Peyer's patch (tissue), 4 donors: ENCODE data around the gene FGFRL1. TPM values are rescaled to one million over a fixed set of nuclear protein-coding genes. Genes with fewer than 3 reads are reported as not detected.

Experiments used
- DNase-seq, 3 donors: peaks; one replicate each; pipeline ENCODE4 v3.0.0-alpha.2; 2017 to 2019
- H3K27ac ChIP-seq, 4 donors: fragments of 200-600 bp; sonication (generic); one replicate each; pipeline ENCODE4 v1.5.1; 2016 to 2019
- H3K27me3 ChIP-seq, 2 donors: fragments of 200-600 bp; sonication (generic); one replicate each; pipeline ENCODE4 v1.5.1; 2019
- H3K36me3 ChIP-seq, 3 donors: fragments of 200-600 bp; sonication (generic); one replicate each; pipeline ENCODE4 v1.5.1; 2016 to 2019
- H3K4me1 ChIP-seq, 4 donors: fragments of 200-600 bp; sonication (generic); one replicate each; pipeline ENCODE4 v1.5.1; 2016 to 2019
- H3K4me3 ChIP-seq, 4 donors: fragments of 200-600 bp; sonication (generic); 1 replicate in 3 of 4; 2 replicates in 1 of 4; pipeline ENCODE4 v1.5.1; 2016 to 2019; ENCODE audit warnings: mild to moderate bottlenecking in 1 of 4
- H3K9me3 ChIP-seq, 4 donors: fragments of 200-600 bp; sonication (generic); one replicate each; pipeline ENCODE4 v1.5.1; 2016 to 2019; ENCODE audit warnings: mild to moderate bottlenecking in 1 of 4
- POLR2A ChIP-seq, 2 donors: fragments of 450-650 bp; IDR thresholded peaks; one replicate each; pipeline ENCODE4 v1.5.1; 2017; ENCODE audit warnings: antibody characterized with exemption in 2 of 2, mild to moderate bottlenecking in 2 of 2, moderate library complexity in 2 of 2
- total RNA-seq, 4 donors: library from RNA; depleted of rRNA; stranded (reverse); fragments of >200 nt; gene quantifications; one replicate each; pipeline ENCODE4 v1.1.0, GENCODE V29; 2016
- TF ChIP-seq, protein P1 (sequence below), 6 experiments: fragments of 450-650 bp in 4 of 6; fragments of 200-600 bp in 2 of 6; sonication (generic) in 1 of 6; IDR thresholded peaks; one replicate each; pipeline ENCODE4 v1.5.1; 2017 to 2019; ENCODE audit warnings: antibody characterized with exemption in 6 of 6, mild to moderate bottlenecking in 3 of 6, moderate library complexity in 1 of 6

Gene FGFRL1
- total RNA-seq, 4 donors from 2014 or later = 10.3 to 29.7 (median 26.8) TPM

DNA sequence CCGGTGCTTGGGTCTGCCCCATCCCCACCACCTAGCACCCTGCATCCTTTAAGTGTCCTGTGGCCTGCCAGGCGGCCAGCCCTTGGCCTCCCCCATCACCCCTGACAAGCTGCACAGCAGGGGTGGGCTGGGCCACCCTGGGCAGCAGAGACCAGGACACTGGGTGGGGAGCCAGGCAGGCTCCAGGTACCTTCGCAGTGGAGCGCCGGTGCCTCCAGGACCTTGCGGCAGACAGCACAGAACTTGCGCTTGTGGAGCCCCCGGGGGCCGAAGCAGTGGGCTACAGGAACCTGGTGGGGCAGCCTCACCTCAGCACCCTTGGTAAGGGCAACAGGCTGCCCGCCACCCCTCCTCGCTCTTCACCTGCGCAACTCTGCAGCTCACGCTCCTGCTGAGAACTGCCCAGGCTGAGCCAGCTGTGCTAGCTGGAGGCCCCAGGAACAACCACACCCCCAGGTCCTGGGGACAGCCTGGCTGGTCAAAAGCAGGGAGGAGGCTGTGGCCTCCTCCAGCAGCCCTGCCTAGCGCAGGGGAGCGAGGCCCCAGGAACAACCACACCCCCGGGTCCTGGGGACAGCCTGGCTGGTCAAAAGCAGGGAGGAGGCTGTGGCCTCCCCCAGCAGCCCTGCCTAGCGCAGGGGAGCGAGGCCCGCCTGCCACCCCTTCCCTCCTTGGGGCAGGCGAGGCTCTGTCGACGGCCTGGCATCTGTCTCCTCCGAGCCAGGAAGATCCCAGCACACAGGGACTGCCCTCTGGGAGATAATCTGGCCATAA lies 42.6 kb upstream of the FGFRL1 start:
- no peaks in the 10 kb centered on the region for H3K27me3 ChIP-seq
- no peak for DNase-seq
- TF ChIP-seq, protein P1, sequence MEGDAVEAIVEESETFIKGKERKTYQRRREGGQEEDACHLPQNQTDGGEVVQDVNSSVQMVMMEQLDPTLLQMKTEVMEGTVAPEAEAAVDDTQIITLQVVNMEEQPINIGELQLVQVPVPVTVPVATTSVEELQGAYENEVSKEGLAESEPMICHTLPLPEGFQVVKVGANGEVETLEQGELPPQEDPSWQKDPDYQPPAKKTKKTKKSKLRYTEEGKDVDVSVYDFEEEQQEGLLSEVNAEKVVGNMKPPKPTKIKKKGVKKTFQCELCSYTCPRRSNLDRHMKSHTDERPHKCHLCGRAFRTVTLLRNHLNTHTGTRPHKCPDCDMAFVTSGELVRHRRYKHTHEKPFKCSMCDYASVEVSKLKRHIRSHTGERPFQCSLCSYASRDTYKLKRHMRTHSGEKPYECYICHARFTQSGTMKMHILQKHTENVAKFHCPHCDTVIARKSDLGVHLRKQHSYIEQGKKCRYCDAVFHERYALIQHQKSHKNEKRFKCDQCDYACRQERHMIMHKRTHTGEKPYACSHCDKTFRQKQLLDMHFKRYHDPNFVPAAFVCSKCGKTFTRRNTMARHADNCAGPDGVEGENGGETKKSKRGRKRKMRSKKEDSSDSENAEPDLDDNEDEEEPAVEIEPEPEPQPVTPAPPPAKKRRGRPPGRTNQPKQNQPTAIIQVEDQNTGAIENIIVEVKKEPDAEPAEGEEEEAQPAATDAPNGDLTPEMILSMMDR (IDR thresholded peaks at IDR 0.05) = no peak
- TF ChIP-seq POLR2A (IDR thresholded peaks at IDR 0.05) = no peak
- no peaks in the 10 kb centered on the region for H3K9me3 ChIP-seq
- no peak overlapping the region for H3K4me3 ChIP-seq
- H3K27ac ChIP-seq = no peak overlapping the region
- peaks cover 0 to 44% (median 0%) of the 10 kb centered on the region in 3 donors for H3K36me3 ChIP-seq
- H3K4me1 ChIP-seq = peaks cover 4 to 29% (median 14%) of the 10 kb centered on the region in 4 donors

DNA sequence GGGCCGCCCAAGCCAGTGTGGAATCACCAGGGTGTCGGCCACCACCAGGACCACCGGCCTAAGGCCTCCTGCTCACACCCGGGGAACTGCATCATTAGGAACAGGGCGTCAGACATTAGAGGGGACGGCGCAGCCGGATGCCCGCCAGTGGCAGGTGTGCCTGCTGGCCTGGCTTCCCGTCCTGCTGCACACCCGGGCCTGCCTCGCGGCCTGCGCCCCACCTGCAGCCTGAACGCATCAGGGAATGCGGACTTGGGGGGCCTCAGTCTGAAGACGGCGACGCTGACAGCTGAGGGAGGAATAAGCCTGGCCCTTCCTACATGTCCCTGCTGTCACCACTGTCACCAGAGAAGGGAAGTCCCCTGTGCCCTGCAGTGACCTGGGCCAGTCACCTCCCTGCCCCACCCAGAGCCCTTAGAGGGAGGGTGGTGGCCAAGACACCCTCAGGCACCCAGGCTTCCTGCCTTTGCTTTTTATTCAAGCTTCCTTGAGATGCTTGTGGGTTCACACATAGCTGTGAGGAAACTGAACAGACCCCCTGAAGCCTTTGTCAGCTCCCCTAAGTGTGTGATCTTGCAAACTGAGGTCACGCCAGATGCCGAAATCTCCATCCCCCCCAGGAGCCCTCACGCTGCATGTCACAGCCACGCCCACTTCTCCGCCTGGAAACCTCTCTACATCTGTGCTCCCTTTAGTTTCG lies 41.2 kb upstream of the FGFRL1 start:
- peaks cover 4 to 27% (median 16%) of the 10 kb centered on the region in 4 donors for H3K4me1 ChIP-seq
- TF ChIP-seq, protein P1 (IDR thresholded peaks at IDR 0.05) = no peak
- no peak for TF ChIP-seq POLR2A (IDR thresholded peaks at IDR 0.05)
- no peak overlapping the region for H3K4me3 ChIP-seq
- DNase-seq = no peak
- H3K27me3 ChIP-seq = no peaks in the 10 kb centered on the region
- peaks cover 0 to 35% (median 0%) of the 10 kb centered on the region in 3 donors for H3K36me3 ChIP-seq
- H3K9me3 ChIP-seq = peaks cover 0 to 9% (median 0%) of the 10 kb centered on the region in 4 donors
- peak overlapping the region in 3 of 4 donors; percentile 80 to 99 (median 92) for H3K27ac ChIP-seq

DNA sequence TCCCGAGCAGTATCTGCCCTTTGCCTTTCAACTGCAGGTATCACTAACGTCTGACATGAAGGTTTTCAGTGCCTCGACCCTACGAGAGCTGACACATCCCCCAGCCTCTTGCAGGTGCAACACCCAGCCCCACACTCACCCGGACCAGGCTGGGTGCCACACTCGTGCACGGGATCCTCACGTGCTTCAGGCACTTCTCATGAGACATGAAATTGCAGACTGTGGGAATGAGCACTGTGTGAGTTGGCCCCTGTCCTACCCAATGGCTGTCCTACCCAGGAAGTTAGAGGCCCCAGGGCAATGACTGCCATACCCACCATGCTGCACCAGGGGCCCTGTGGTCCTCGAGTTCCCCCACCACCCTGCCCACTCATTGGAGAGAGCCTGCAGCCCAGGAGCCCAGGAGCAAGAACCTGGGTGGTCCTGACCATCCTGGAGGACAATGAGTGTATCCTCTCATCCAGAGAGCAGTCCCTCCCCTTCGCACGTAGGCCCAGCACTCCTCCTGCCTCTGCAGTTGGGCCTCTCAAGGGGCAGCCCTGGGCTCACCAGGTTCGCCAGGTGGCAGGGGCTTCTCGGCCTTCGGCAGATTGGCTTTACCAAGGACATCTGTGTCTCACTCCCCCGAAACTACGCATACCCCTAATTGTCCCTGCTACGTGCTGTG lies 40.4 kb upstream of the FGFRL1 start:
- no peaks in the 10 kb centered on the region for H3K27me3 ChIP-seq
- TF ChIP-seq POLR2A (IDR thresholded peaks at IDR 0.05) = no peak
- TF ChIP-seq, protein P1 (IDR thresholded peaks at IDR 0.05) = no peak
- peaks cover 4 to 27% (median 16%) of the 10 kb centered on the region in 4 donors for H3K4me1 ChIP-seq
- H3K27ac ChIP-seq = peak overlapping the region in 3 of 4 donors; percentile 80 to 99 (median 92)
- H3K9me3 ChIP-seq = peaks cover 0 to 9% (median 0%) of the 10 kb centered on the region in 4 donors
- peak overlapping the region in 2 of 4 donors; percentile 80 to 98 for H3K4me3 ChIP-seq
- peak in 2 of 3 donors; percentile 64 to 72 for DNase-seq
- peaks cover 0 to 28% (median 0%) of the 10 kb centered on the region in 3 donors for H3K36me3 ChIP-seq

DNA sequence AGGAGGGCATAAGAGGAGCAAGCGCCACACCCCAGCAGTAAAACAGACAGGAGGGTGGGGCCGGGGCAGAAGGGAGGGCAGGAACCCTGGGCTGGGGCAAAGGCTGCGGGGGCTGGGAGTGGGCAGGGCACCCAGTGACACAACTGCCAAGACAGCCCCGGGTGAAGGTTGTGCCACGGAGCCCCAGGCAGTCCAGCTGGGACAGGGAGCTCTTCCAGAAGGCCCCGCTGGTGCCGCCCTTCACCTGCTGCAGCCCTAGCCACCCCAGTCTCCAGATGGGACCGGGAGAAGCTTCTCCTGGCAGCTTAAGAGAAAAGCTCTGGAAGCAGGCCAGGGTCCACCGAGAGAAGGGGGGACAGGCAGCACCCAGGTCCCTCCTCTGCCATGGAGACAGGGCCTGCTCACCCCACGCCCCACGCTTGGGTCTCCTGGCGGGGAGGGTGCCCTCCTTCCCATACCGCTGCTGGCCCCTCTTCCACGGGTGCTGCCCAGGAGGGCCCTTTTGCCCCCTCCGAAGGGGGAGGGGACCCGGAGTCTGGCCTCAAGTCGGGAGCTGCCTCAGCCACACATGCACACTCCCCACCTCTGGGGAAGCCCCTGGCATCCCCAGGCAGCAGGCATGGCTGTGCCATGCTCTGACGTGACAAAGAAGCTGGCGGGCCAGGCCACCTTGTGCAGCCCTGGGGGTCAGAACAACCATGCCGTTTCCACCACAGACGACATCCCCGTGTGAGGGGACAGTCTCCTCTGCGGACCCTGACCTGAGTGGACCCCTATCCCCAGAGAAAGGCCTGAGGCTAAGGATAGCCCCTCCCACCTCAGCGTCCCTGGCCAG lies 39.5 kb upstream of the FGFRL1 start:
- Histone ChIP-seq H3K27me3 (no peaks in the 10 kb centered on the region), H3K27ac (peak overlapping the region; percentile 67 to 99 (median 86)), H3K9me3 (peaks cover 0 to 9% (median 0%) of the 10 kb centered on the region in 4 donors), H3K36me3 (peaks cover 0 to 19% (median 0%) of the 10 kb centered on the region in 3 donors), H3K4me3 (peak overlapping the region; percentile 60 to 98 (median 82)), H3K4me1 (peaks cover 4 to 27% (median 16%) of the 10 kb centered on the region in 4 donors)
- TF ChIP-seq, protein P1 (IDR thresholded peaks at IDR 0.05) = peak in 1 of 6 experiments; percentile 5
- TF ChIP-seq POLR2A (IDR thresholded peaks at IDR 0.05) = peak; percentile 95 to 98
- peak in 2 of 3 donors; percentile 93 to 96 for DNase-seq
